GM23338 (cell line): ENCODE data around the gene SNX4. TPM values are rescaled to one million over a fixed set of nuclear protein-coding genes. Genes with fewer than 3 reads are reported as not detected.

Experiments used
- ATAC-seq: fragments of 200-7000 bp; cut with Tn5 transposase; 3 replicates; pipeline ENCODE4 v1.9.1; 2020
- DNase-seq: peaks from one replicate; pipeline ENCODE4 v3.0.0-alpha.2; 2015; ENCODE audit warnings: low spot score
- H2AFZ ChIP-seq: fragments of 200-600 bp; sonication (generic); 2 replicates; pipeline ENCODE4 v1.8.0; 2016; ENCODE audit warnings: antibody characterized with exemption, mild to moderate bottlenecking, moderate library complexity
- H3F3A ChIP-seq: fragments of 200-600 bp; sonication (generic); replicated peaks from 2 replicates; pipeline ENCODE4 v1.8.0; 2017; ENCODE audit warnings: antibody characterized with exemption, mixed run types, low read depth
- H3K27ac ChIP-seq: fragments of 200-600 bp; sonication (generic); 2 replicates; pipeline ENCODE4 v1.6.1; 2016; ENCODE audit warnings: low read depth
- H3K27me3 ChIP-seq: fragments of 200-600 bp; sonication (generic); 2 replicates; pipeline ENCODE4 v1.8.0; 2016; ENCODE audit warnings: mild to moderate bottlenecking, mixed run types, moderate library complexity; ENCODE audit not compliant: insufficient read depth
- H3K36me3 ChIP-seq: fragments of 200-600 bp; sonication (generic); 2 replicates; pipeline ENCODE4 v1.8.0; 2016; ENCODE audit warnings: mild to moderate bottlenecking; ENCODE audit not compliant: insufficient read depth
- H3K4me1 ChIP-seq: fragments of 200-600 bp; sonication (generic); 2 replicates; pipeline ENCODE4 v1.8.0; 2016; ENCODE audit warnings: mild to moderate bottlenecking, moderate library complexity; ENCODE audit not compliant: insufficient read depth
- H3K4me2 ChIP-seq: fragments of 200-600 bp; sonication (generic); 2 replicates; pipeline ENCODE4 v1.7.1; 2017; ENCODE audit warnings: mixed run types
- H3K4me3 ChIP-seq: fragments of 200-600 bp; sonication (generic); 2 replicates; pipeline ENCODE4 v1.6.1; 2016; ENCODE audit warnings: mixed run types
- H3K79me2 ChIP-seq: fragments of 200-600 bp; sonication (generic); replicated peaks from 2 replicates; pipeline ENCODE4 v1.8.0; 2017; ENCODE audit warnings: mild to moderate bottlenecking; ENCODE audit not compliant: insufficient read depth
- H3K9me2 ChIP-seq: fragments of 200-600 bp; sonication (generic); 2 replicates; pipeline ENCODE4 v1.8.0; 2017; ENCODE audit not compliant: insufficient read depth
- H4K20me1 ChIP-seq: fragments of 200-600 bp; sonication (generic); replicated peaks from 2 replicates; pipeline ENCODE4 v1.8.0; 2017; ENCODE audit warnings: mild to moderate bottlenecking; ENCODE audit not compliant: insufficient read depth
- H3K27ac Mint-ChIP-seq: 2 replicates; pipeline ENCODE4 v1.8.0; 2020; ENCODE audit warnings: inconsistent platforms, mild to moderate bottlenecking, moderate library complexity, mixed read lengths
- H3K27me3 Mint-ChIP-seq: 3 replicates; pipeline ENCODE4 v1.8.0; 2022; ENCODE audit warnings: low read depth, mild to moderate bottlenecking, moderate library complexity, mixed read lengths, inconsistent platforms; ENCODE audit not compliant: insufficient read depth, poor library complexity
- H3K36me3 Mint-ChIP-seq: 3 replicates; pipeline ENCODE4 v1.8.0; 2021; ENCODE audit warnings: low read depth, mild to moderate bottlenecking, inconsistent platforms, moderate library complexity, mixed read lengths
- H3K4me1 Mint-ChIP-seq: 3 replicates; pipeline ENCODE4 v1.8.0; 2020; ENCODE audit warnings: mild to moderate bottlenecking, inconsistent platforms, mixed read lengths
- H3K4me3 Mint-ChIP-seq: 3 replicates; pipeline ENCODE4 v1.8.0; 2021; ENCODE audit warnings: moderate library complexity, mild to moderate bottlenecking, inconsistent platforms, mixed read lengths
- H3K9me3 Mint-ChIP-seq: 3 replicates; pipeline ENCODE4 v1.8.0; 2020; ENCODE audit warnings: moderate library complexity, mild to moderate bottlenecking, inconsistent platforms, mixed read lengths
- ETS1 ChIP-seq: IDR thresholded peaks from 2 replicates; pipeline ENCODE4 v1.6.1; 2016; ENCODE audit warnings: antibody characterized with exemption
- EZH2 ChIP-seq: fragments of 200-600 bp; sonication (generic); IDR thresholded peaks from one replicate; pipeline ENCODE4 v1.8.0; 2017; ENCODE audit warnings: antibody characterized with exemption, mild to moderate bottlenecking, low read depth; ENCODE audit not compliant: unreplicated experiment
- EZH2phosphoT487 ChIP-seq: fragments of 200-600 bp; sonication (generic); IDR thresholded peaks from one replicate; pipeline ENCODE4 v1.8.1; 2018; ENCODE audit warnings: antibody characterized with exemption; ENCODE audit not compliant: unreplicated experiment
- JUNB ChIP-seq: IDR thresholded peaks from one replicate; pipeline ENCODE4 v1.6.1; 2016; ENCODE audit warnings: antibody characterized with exemption; ENCODE audit not compliant: unreplicated experiment
- NANOG ChIP-seq: IDR thresholded peaks from 2 replicates; pipeline ENCODE4 v1.6.1; 2016; ENCODE audit warnings: antibody characterized with exemption, borderline replicate concordance
- POLR2AphosphoS5 ChIP-seq: IDR thresholded peaks from 2 replicates; pipeline ENCODE4 v1.6.1; 2016; ENCODE audit warnings: antibody characterized with exemption, low read depth
- REST ChIP-seq: IDR thresholded peaks from one replicate; pipeline ENCODE4 v1.6.1; 2018; ENCODE audit warnings: antibody characterized with exemption; ENCODE audit not compliant: unreplicated experiment
- STAT1 ChIP-seq: IDR thresholded peaks from one replicate; pipeline ENCODE4 v1.6.1; 2016; ENCODE audit warnings: antibody characterized with exemption; ENCODE audit not compliant: unreplicated experiment
- ZNF114 ChIP-seq: fragments of 250-450 bp; sonication (Bioruptor Pico); IDR thresholded peaks from 2 replicates; pipeline ENCODE4 v1.5.0; 2020; ENCODE audit warnings: mild to moderate bottlenecking, moderate library complexity
- ZNF331 ChIP-seq: fragments of 250-450 bp; sonication (Bioruptor Pico); IDR thresholded peaks from 2 replicates; pipeline ENCODE4 v1.5.0; 2020; ENCODE audit warnings: low read depth, mild to moderate bottlenecking, moderate library complexity
- polyA plus RNA-seq: library from polyadenylated mRNA; unstranded; fragments of >200 nt; fragmentation: Nextera tagmentation; extraction: Ambion mirVana; gene quantifications from 2 replicates; pipeline ENCODE4 v1.2.1, GENCODE V29; 2016
- total RNA-seq: library from RNA; depleted of rRNA; stranded (reverse); fragments of >200 nt; shearing (Covaris generic); gene quantifications from 2 replicates; pipeline ENCODE4 v1.2.3, GENCODE V29; 2014

Gene SNX4
- total and polyA plus RNA-seq, 2 experiments from 2014 or later: 13.0 to 27.8 TPM

GRCh38 chr3:125528920-125529319 lies 8.9 kb upstream of the SNX4 start (continued):
- TF ChIP-seq REST (no peak), EZH2phosphoT487 (no peak), STAT1 (no peak), JUNB (no peak), POLR2AphosphoS5 (no peak)

- H3K36me3 ChIP-seq: 0 out of 2 replicates have a peak, but pooled peaks cover 3% of the 10 kb centered on the region
- H3F3A ChIP-seq: no peaks in the 10 kb centered on the region; the same call in 1 of the 2 replicates
- H3K9me2 ChIP-seq: no peaks in the 10 kb centered on the region
- no peaks in the 10 kb centered on the region for H3K9me3 Mint-ChIP-seq
- no peak for DNase-seq
- H3K36me3 Mint-ChIP-seq: peaks cover 5% of the 10 kb centered on the region; the same call in 1 of the 3 replicates
- H3K27ac ChIP-seq: no peak overlapping the region
- H3K4me1 Mint-ChIP-seq: peaks cover 6% of the 10 kb centered on the region; the same call in 1 of the 3 replicates
- H2AFZ ChIP-seq: no peak overlapping the region
- H3K4me1 ChIP-seq: no peaks in the 10 kb centered on the region
- H3K4me3 ChIP-seq: no peak overlapping the region
- H3K4me2 ChIP-seq: no peak overlapping the region
- no peak overlapping the region for H3K27ac Mint-ChIP-seq
- no peaks in the 10 kb centered on the region for H4K20me1 ChIP-seq
- H3K79me2 ChIP-seq: no peaks in the 10 kb centered on the region
- no peak overlapping the region for H3K4me3 Mint-ChIP-seq
- ATAC-seq: no peak
- H3K27me3 Mint-ChIP-seq: peaks cover 2% of the 10 kb centered on the region
- H3K27me3 ChIP-seq: no peaks in the 10 kb centered on the region
- TF ChIP-seq ZNF331 (CRISPR knock-in tag) (no peak), STAT1 (no peak), JUNB (no peak), ZNF114 (CRISPR knock-in tag) (no peak), NANOG (no peak), REST (no peak), EZH2phosphoT487 (no peak), ETS1 (no peak), EZH2 (no peak), POLR2AphosphoS5 (no peak)
These were observed 5.2 kb upstream of the SNX4 start for GRCh38 chr3:125525153-125525552.
